HUDEP-2 (cell line): ENCODE results near the gene ACO2.
A peak's percentile ranks its signal among the peaks of the same experiment; 100 is the strongest.
"Not testable (repeated sequence)": the region's sequence is repeated elsewhere in the genome, so short reads cannot be mapped to it uniquely, and the experiment has no call there.

ENCODE experiments used
- DNase-seq, 76 experiments: peaks; one replicate each; lab custom pipeline; 2025; ENCODE audit not compliant: unreplicated experiment in 76 of 76; lab: John Stamatoyannopoulos, UW

The ACO2 gene

GRCh38 chr22:41534219-41534618, 65.3 kb downstream of the ACO2 start:
- DNase-seq: no peak

- DNase-seq: peak in 4 of 76 experiments; percentile 5 to 27 (median 15)
Observed at GRCh38 chr22:41535244-41535643, 66.3 kb downstream of the ACO2 start.

- DNase-seq: no peak
Observed at GRCh38 chr22:41537203-41537602, 68.3 kb downstream of the ACO2 start.

- no peak for DNase-seq
Observed at GRCh38 chr22:41538583-41538982, 69.7 kb downstream of the ACO2 start.

GRCh38 chr22:41539146-41540005, 70.5 kb downstream of the ACO2 start:
- peak in 1 of 76 experiments; percentile 33 for DNase-seq

GRCh38 chr22:41540006-41540315, 71.0 kb downstream of the ACO2 start:
- DNase-seq: peak in 50 of 76 experiments; percentile 17 to 83 (median 42)

- DNase-seq: no peak
Observed at GRCh38 chr22:41540365-41540764, 71.4 kb downstream of the ACO2 start.

- no peak for DNase-seq
Observed at GRCh38 chr22:41541484-41541883, 72.6 kb downstream of the ACO2 start.

- no peak for DNase-seq
Observed at GRCh38 chr22:41542224-41542623, 73.3 kb downstream of the ACO2 start.

- DNase-seq: peak in 74 of 76 experiments; percentile 42 to 99 (median 96)
Observed at GRCh38 chr22:41543854-41544670, 75.1 kb downstream of the ACO2 start, which contains the start of gene POLR3H. TSS of gene POLR3H (minus strand) at chr22:41544470. CDS start at chr22:41544101, 369 bp downstream.

- no peak for DNase-seq
Observed at GRCh38 chr22:41544671-41545476, 76.0 kb downstream of the ACO2 start.

- DNase-seq: no peak
Observed at GRCh38 chr22:41548830-41549211, 79.9 kb downstream of the ACO2 start.

GRCh38 chr22:41550952-41551491, 82.1 kb downstream of the ACO2 start:
- DNase-seq: no peak

- no peak for DNase-seq
Observed at GRCh38 chr22:41551877-41552582, 83.1 kb downstream of the ACO2 start.

- DNase-seq: no peak
Observed at GRCh38 chr22:41555325-41555982, 86.5 kb downstream of the ACO2 start.

GRCh38 chr22:41556561-41556960, 87.6 kb downstream of the ACO2 start:
- no peak for DNase-seq

GRCh38 chr22:41557401-41558240, 88.7 kb downstream of the ACO2 start:
- peak in 4 of 76 experiments; percentile 6 to 19 (median 16) for DNase-seq

GRCh38 chr22:41558241-41558630, 89.3 kb downstream of the ACO2 start:
- DNase-seq: not testable (repeated sequence)

- no peak for DNase-seq
Observed at GRCh38 chr22:41560095-41560471, 91.2 kb downstream of the ACO2 start.
